NCI-H2171 (cell line): ENCODE measurements around the gene CMIP.
"Not testable (repeated sequence)": the region's sequence is repeated elsewhere in the genome, so short reads cannot be mapped to it uniquely, and the experiment has no call there.

Experiments used
- DNase-seq: peaks from one replicate; lab custom pipeline; 2025; lab: John Stamatoyannopoulos, UW

Gene CMIP

GRCh38 chr16:81686391-81687130, 242.0 kb downstream of the CMIP start:
- DNase-seq, result no peak

DNA sequence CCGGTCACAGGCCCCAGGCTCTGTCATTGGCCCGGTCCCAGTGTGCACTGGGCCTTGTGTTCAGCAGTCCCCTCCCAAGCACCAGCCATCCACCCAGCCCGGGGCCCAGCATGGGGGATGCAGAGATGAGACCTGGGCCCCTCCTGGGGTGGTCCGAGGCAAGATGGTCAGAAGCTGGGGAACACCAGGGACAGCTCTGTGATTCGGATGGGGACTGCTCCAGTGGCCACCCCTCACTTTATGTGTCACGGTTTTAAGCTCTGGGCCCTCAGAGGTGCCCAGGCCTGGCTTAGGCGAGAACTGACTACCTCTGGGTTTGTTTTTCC, 242.5 kb downstream of the CMIP start:
- no peak for DNase-seq

- DNase-seq, result no peak
Measured at GRCh38 chr16:81688182-81688581, 243.6 kb downstream of the CMIP start.

GRCh38 chr16:81688839-81689238, 244.2 kb downstream of the CMIP start:
- not testable (repeated sequence) for DNase-seq

DNA sequence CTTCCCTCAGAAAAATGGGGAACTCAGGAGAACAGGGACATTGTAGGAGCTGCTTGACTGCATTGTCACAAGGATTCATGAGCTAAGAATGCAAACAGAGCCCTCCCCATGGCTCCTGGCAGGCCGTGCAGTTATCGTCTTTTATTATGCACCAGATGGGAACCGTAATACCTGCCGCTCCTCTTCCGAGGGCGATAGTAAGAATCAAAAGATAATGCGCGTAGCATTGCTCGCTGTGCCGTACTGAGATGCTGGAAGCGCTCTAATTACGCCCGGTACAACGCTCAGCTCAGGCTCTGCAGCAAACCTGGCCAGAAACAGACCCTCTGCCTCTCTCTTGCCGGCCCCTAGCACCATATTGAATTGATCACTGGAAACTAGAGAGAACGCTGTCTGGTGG, 247.4 kb downstream of the CMIP start:
- no peak for DNase-seq

DNA sequence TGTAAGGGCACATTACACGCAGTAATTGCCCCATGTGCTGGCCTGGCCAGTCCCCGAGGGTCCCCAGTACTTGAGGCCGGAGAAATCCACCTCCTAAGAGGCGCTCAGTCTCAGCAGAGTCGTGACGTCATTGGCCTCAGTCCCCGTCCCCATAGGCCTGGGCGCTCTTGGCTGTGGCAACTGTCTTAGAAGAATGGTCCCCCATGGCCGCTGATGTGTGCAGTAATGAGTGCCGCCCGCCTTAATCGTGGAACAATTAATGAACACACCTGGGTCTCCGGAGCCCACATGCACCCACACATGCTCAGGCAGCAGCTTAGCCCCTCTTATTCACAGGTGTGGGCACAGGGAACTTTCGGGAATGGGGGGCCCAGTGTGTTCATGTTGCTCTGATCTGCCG, 248.0 kb downstream of the CMIP start:
- DNase-seq, result no peak

- DNase-seq, result no peak
Measured at GRCh38 chr16:81693041-81693743, 248.6 kb downstream of the CMIP start.

DNA sequence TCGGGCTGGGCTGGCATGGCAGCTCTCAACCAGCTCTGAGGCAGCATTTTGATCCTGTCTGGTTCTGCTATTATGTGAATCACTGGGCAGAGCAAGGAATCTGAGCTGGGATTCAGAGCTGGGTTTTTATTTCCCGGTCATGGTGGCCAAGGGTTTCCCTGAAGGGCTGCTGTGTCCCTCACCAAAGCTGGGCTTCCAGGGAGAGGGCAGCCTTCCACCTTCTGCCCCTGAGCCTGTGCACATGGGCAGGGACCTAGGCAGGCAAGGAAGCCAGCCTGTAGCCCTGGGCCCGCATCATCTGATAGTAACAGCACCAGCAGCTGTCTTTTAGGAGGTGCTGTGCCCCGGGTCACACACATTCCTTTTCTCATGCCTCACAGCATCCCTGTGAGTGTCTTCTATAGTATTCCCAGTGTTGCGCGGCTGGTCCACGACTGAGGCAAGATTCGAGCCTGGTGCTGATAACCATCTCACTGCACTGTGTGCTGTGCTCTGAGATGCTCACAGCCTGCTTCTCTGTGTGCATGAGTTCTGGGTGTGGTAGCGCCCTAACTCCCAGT, 249.2 kb downstream of the CMIP start:
- DNase-seq, result no peak

DNA sequence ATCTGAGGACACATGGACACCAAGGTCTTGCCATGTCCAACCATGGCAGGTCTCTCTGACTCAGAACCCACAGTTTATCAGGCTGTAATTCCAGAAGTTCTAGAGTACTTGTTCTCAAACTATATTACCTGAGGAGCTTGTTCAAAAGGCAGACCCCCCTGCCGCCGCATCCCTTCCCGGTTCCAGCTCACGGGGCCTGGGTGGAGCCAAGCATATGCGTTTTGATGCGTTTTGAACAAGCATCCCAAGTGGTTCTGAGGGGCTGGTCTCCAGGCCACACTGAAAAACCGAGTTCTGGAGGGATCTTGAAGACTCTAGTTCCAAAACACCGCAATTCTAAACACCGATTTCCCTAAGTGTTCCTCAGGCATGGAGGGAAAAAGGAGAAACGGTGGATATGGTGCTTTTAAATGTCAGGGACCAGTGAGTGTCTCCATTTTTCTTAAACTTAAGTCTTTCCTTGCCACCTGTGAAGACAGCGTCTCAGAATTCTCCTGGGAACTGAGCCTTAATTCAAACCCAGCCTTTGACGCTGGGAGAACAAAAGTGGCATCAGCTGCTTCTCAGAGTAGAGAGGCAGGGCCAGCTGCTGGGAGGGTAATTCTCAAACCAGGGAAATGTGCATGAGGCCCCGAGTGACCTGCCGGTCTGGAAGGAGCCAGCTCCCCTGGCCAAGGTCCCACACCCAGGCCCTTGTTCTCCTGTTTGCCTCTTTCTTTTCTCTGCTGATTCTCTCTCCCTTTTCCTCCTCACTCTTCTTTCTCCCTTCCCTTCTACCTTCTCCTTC, 250.1 kb downstream of the CMIP start:
- no peak for DNase-seq

- no peak for DNase-seq
Measured at GRCh38 chr16:81695321-81696165, 250.9 kb downstream of the CMIP start.

DNA sequence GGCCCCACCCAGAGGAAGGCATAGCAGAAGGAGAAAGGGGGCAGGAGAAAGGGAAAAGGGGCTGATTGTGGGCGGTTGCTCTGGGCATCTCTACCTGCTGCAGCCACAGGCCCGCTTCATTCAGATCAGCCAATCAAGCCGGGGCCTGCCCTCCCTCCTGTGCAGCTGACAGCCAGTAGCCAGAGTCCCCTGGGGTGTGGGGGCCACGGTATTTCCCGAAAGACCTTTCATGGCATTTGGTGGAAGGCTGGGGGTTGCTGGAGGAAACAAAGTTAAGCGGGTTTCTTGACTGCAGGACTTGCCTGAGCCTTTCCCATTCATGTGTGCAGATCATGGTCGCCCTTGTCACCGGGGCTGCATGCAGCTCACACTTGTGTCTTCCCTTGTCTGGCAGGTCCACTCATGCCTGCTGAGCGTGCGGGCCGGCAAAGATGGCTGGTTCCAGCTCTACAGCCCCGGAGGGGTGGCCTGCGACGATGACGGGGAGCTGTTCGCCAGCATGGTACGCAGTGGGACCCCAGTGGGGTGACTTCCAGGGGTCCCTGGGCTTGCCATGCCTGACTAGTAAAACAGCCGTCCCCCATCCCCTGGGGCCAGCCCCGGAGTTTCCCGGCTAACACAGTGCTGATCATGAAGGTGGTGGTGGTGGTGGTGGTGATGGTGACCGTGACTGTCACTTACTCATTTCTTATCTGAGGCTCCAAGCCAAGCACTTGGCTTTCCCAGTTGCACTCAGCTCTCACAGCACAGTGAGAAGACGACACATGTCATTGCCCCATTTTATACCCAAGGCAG, 251.8 kb downstream of the CMIP start:
- no peak for DNase-seq

DNA sequence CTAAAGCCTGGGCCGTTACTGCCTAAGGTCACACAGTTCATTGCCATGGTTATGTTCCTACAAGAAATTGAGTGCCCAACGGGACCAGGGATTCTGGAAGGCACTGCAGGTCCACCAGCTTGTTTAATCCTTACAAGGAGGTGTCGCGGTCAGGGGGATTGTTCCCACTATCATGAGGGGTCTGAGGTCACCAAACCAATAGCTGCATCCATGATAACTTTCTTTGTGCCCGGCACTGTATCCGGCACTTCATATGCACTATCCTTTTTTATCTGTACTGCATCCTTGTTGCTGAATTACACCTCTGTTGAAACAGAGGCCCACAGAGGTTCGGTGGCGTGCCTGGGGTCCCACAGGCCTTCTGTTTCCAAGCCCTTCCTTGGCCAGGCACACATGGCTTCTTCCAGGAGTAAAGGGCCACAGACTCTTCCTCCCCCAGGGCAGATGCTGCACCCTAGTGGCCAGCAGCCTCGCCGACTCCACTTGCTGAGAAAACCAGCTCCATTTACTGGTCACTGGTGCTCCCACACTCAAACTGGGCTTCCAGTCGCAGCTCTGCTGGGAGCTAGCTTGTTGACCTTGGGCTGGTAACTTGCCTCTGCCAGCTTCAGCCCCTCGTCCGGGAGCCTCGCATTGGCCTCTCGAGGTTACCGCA, 252.5 kb downstream of the CMIP start:
- no peak for DNase-seq

DNA sequence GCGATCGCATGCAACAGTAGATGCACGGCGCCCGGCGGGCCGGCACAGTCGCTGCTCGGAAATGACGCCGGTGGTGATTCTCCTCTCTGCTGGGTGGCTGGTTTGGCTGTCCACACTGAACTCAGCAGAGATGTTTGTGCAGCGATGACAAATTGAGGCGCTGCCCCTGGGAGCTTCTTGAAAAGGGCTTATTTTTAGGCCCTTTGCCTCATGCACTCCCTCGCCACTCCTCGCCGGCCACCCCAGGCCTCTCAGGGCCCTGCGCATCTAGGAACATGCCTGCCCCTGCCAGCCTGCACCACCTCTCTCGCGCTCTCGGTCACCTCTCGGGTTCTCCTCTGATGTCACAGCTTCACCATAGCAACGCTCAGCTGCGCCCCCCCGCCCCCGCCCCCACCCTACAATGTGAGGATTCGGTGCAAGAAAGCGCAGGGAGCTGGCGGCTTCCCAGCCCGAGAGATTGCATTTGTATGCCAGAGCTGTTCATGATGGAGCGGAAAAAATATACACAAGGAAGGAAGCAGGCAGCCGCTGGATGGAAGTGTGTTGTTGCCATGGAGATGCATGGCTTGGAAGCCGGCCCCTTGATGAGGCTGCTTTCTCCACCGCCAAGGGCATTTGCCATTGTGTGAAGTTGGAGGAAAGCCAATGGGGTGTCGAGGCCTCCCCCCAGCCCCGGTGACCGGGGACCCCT, 253.2 kb downstream of the CMIP start:
- DNase-seq, result no peak

GRCh38 chr16:81698310-81698641, 253.7 kb downstream of the CMIP start:
- no peak for DNase-seq

- no peak for DNase-seq
Measured at GRCh38 chr16:81699596-81699995, 255.0 kb downstream of the CMIP start.

DNA sequence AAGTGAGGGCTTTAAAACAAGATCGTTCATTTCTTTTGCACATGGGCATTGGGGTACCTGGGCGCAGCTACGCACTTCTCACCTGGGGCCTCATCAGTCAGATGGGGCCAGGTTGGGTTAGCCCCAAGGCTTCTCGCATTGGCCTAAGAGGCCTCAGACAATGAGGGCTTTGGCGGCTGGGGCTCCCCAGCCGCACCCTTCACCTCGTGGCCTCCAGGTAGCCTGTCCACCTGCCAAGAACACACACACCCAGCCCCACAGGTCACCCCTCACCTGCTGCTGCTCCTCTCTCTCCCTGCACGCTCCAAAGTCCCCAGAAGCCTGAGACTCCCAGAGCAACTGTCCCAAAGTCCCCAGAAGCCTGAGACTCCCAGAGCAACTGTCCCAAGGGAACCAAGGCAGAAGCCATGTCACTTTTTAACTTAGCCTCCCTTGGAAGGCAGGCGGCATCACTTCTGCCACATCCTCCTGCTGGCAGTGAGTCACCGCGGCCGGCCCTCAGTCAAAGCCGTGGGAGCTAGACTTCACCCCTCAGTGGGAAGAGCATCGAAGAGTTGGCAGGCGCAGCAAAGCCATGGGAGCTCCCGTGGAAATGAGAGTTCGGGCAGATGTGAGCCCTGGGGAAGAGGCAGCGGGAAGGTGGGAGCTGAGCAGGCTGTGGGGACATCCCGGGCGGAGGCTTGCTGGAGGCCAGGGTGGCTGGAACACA, 255.6 kb downstream of the CMIP start:
- no peak for DNase-seq

DNA sequence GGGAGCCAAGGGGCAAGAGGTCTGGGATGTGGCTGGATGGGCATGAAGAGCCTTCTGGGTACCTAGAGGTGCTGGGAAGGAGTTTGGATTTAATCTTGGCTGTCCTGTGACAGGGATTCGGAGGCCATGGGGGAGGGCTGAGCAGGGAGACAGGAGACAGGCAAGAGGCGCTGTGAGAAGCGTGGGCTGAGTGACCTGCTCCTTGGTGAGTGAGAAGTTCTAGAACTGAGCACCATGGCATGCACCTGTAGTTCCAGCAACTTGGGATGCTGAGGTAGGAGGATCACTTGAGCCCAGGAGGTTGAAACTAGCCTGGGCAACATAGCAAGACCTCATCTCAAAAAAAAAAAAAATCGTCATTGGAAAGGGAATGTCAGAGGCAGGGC, 256.2 kb downstream of the CMIP start:
- no peak for DNase-seq

- no peak for DNase-seq
Measured at GRCh38 chr16:81701296-81701970, 256.8 kb downstream of the CMIP start.

GRCh38 chr16:81702506-81702905, 257.9 kb downstream of the CMIP start:
- DNase-seq, result no peak
